Measurements from ENCODE around the gene GHRH.

GHRH gene

DNA sequence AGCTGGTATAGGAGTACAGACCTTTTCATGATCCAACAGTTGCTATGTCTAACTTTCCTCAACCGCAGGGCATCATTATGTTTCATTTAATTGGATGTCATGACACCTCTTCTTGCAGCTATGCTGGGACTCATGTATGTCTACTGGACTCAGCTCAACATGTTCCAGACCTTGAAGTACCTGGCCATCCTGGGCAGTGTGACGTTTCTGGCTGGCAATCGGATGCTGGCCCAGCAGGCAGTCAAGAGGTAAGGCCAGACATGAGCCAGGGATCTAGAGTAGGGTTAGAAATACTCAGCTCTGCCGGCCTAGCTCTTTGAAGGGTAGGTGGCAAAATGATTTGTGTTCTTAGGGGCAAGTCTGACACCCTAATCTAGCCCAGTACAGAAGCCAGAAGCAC is 25.2 kb downstream of the GHRH start:
- DNase-seq (ENCODE audit: low read depth), result no peak

DNA sequence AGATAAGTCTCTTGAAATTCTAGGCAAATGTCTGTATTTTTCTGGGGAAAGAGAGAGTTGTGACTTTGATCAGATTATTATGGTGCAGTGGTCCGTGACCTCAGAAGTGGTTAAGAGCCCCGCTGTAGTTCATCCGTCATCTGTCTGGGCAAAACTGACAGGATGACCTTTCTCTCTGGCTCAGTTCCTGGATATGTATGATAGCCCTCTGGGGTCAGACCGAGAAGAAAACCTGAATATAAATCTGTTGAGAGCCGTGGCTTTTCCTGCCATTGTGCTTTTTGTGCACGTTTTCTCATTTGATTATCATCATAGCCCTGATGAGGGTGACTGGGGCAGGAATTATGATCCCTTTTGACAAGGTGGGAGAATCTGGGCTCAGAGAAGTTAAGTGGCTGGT is 26.5 kb downstream of the GHRH start:
- DNase-seq (ENCODE audit: low read depth), result no peak

DNA sequence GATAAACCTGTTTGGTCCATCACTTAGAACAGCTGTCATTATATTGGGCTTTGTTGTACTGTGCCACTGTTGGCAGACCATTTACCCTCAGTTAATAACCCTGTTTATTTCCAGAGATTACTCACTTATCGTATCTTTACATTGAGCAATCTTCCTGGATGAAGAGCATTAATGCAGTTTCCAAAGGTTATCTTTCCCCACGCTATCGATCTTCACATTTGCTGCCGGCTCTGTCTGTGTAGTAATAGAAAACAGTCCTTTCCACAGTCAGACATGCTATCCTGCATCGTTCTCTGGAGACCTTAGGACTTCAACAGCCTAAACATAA is 27.4 kb downstream of the GHRH start:
- DNase-seq (ENCODE audit: low read depth), result no peak

DNA sequence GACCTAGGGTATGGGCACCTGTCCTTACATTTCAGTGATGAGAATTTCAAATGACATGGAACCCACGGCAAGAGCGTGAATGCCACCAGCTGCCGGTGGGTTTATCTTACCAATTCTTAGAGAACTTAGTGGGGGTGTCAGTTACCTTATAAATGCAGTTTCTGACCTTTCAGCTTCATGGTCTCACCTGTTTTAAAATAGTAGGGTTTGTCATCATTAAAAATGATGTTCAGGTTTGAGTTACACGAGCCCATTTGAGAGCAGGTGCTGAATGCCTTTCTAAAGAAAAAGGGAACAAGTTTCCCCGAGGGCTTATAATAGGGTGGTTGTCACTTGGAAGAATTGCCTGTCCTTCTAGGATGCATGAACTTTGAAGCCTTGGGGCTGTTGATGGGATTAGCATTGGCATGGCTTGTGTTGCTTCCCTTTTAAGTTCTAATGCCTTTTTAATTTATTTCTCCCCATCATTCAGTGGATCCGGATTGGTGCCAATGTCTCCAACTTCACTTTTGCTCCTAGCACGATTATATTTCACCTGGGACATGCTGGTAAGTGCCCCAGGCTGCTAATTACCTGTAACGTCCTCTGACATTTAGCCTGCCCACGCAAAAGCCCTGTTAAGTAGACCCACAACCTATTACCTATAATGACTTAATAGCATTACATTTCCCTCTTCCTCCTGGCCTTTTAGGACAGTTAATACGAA is 27.9 kb downstream of the GHRH start:
- no peak for DNase-seq (ENCODE audit: low read depth)

DNA sequence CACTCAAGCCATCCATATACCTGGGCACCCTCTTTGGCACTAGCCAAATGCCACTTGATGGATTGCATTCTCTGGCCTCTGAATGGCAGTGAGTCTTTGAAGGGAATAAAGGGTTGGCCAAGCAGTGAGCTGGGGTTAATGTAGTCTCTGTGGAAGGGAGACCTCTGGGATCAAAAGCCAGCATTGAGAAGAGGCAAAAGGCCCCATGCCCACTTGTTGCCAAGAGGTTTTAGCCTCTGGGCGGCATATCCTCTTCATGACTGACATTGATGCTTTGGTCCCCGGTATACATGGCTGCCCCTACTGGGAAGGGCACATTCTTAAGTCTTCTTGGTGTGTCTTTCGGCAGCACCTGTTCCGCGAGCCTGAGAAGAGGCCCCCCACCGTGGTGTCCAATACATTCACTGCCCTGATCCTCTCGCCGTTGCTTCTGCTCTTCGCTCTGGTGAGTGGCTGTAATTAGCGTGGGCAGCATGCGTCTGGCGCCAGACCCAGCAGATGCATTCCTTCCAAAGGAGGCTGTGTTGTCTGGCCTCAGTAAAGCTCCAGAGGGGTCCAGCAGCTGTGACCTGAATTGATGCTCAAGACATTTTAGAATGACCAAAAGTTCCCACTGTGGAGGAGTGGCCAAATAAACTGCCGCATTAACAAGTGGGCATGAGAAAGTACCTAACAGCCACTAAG is 29.5 kb downstream of the GHRH start:
- no peak for DNase-seq (ENCODE audit: low read depth)

DNA sequence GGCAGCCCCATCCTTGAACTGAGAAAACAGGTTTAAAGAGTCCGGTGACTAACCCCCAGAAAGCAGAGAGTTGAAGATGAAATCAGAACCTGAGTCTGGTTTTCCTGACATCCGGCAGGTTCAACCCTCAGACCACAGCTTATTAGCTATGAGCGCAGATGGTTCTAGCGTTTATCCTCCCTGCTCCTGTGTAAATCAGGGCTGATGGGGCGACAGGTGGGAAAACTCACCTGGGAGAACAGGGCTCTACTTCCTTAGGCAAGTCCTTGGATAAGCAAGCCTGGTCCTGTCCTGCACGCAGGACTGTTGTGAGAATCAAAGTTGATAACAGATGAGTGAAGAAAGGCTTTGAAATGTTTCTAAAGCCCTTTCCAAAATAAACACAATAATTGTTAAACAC is 31.4 kb downstream of the GHRH start:
- DNase-seq (ENCODE audit: low read depth), result no peak

DNA sequence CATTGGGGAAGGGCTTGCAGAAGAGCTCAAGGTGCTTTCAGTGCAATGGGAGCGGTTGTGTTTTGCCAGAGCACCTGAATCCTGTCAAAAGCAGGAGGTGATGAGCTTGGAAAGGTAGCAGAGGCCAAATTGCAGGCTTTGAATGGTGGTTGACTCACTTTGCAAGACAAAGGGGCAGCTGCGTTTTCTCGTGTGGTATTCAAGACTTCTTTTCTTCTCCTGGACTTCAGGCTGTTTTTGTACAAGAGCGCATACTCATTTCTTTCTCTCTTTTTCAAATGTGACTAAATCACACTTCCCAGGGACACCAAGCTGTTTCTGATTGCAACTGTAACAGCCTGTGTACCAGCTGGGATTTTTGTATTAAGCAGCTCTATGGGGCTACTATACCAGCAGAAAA is 32.3 kb downstream of the GHRH start:
- no peak for DNase-seq (ENCODE audit: low read depth)

DNA sequence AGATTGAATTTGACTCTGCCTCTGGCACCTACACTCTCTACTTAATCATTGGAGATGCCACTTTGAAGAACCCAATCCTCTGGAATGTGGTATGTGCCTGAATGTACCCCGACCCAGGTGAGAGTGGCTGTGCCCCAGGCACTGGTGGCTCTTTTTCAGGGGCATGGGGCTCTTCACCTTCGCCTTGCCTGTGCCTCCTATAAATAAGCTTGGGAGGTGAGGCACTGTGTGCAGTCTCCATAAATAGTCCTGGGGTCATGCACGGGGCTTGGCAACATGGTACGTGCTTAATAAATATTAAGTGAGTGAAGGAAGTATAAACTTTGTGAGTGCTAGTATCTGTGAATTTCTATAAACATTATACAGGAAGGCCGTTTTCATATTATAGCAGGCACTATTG is 33.0 kb downstream of the GHRH start:
- DNase-seq (ENCODE audit: low read depth), result no peak

DNA sequence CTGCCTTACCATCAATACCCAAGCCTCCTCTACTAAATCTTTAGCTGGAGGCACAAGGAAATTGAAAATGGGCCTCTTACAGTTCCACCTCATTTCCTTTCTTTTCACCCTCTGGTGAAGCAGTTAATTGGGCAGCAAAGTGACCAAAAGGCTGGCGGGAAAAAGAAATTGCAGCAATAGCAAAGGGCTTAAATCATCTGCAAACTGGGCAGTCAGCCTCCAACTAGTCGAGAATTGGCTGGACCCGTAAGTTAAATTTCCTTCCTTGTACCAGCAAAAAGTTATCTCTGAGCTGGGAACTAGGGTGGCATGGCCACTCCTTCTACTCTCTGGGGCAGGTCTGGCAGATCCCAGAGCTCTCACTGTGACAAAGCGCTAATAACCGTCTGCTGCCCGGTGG is 33.5 kb downstream of the GHRH start:
- no peak for DNase-seq (ENCODE audit: low read depth)

DNA sequence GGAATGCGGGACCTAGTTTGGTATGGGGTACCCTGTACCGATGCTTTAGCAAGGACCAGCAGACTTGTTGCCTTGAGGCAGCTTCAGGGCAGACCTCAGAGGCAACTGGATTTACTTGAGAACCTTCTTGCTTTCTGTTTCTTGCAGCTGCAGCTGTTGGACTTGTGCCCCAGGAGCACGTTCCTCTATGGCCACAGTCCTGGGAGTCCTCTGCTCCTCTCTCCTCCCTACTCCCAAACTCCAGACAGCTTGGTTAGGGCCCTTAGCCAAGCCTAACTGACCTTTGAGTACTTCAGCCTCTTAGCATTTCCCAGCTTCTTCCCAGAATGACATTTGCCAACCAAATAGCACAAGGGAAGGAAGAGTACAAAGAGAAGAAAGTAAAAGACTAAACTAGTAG is 34.7 kb downstream of the GHRH start:
- no peak for DNase-seq (ENCODE audit: low read depth)

DNA sequence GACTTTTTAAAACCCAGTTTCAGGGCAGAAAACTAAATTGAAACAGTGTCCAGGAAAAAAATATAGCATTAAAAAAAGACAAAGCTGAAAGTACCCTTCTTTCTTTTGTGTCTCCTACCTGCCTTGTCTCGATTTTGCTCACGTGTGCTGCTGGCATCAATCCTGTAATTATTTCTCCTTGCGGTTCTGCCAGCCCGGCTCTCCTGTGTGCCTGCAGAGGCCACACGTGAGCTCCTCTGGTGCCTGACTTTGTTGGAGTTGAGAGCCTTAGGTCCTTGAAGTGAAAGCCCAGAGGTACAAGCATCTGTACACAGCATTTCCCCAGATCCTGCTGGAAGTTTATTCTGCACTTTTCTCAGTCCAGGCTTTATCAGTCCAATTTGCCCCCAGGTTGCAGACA is 36.5 kb downstream of the GHRH start:
- no peak for DNase-seq (ENCODE audit: low read depth)

DNA sequence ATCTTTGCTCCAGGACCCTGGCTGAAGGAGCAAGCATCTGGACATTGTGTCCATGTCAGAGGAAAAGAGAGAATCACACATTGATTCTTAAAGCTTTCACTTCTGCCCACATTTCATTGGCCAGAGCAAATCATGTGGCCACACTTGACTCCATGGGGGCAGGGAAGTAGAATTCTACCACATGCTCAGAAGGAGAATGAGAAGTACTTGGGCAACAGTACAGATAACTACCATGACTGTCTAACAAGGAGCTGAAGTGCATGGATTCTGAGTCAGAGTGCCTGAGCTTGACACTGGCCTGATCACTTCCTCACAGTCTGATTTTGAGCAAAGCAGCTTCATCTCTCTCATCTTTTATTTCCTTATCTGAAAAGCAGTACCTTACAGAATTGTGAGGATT is 38.6 kb downstream of the GHRH start:
- DNase-seq (ENCODE audit: low read depth), result no peak

DNA sequence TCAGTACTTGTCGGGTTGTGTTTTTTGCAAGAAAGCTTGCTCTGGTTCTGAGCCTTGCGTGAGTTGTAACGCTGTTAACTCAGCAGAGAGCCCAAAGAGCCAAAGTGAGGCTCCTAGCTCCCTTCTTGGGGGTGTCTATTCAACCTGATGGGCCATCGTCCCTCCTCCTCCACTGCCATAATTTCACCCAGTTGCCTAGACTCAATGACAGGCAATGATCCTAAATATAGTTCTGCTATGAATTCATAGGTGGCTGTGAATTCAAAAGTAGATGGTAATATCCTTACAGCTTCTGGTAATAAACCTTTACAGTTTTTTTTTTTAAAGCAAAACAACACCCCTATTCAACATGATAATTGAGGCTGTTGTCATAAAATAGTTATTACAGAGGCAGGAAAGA is 39.5 kb downstream of the GHRH start:
- no peak for DNase-seq (ENCODE audit: low read depth)

DNA sequence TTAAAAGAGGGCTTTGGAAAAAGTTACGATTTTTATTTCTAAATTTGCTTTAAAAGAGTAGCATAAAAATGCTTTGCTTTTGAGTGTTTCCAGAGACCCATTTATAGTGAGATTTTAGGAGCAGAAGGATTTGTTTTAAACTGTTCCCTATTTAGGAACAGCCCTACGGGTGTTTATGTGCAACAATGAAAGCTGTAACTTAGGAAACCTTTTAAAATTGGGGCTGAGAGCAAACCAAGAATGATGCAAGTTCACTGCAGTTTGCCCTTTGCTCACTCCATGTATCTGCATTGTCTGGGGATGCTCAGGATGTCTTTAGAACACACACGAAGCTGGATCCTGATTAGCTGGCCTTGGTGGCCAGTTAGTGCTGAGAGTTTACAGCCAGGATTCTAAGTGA is 40.9 kb downstream of the GHRH start:
- no peak for DNase-seq (ENCODE audit: low read depth)

DNA sequence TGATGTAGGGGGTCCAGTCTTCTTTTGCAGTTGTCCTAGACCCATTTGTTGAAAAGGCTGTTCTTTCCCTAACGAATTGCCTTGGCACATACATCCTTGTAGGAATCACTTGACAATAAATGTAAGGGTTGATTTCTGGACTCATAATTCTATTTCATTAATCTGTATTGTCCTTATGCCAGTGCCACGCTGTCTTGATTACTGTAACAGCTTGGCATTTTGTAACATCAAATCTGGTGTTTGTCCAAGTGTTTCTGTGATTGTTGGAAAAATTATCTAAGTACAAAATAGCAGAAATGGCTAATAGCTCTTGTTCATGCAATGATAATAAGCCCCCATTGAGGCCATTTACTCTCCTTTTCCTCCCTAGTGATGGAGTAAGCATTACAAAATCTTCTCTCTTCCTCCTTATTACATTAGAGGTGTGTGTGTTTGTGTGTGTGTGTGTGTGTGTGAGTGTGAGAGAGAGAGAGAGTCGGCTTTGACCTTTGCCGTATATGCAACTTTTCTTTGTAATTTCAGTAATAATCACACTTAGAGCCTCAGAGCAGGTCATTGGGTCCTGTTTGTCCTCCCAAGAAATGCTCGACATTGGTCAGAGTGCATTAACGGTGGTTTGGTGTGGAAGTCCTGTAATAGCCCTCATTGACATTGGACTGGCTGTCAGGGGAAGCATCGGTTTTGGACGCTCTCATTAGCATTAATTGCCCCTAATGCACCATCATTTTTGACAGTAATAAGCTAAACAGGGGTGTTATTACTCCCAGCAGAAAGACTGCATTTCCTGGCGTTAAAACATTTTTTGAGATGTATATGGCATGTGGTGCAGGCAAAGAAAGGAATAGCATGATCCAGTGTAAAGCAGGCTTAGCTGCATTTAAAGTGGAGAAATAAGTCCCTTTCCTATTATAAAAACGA is 41.6 kb downstream of the GHRH start:
- no peak for DNase-seq (ENCODE audit: low read depth)

DNA sequence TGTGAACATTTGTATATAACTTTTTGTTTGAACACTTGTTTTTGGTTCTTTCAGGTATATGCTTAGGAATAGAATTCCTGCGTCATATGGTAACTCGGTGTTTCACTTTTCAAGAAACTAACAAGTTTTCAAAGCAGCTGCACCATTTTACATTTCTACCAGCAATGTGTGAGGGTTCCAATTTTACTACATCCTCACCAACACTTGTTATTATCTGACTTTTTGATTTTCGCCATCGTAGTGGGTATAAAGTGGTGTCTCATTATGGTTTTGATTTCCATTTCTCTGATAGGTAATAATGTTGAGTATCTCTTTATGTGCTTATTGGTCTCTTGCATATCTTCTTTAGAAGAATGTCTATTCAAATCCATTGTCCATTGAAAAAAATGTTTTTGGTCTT is 42.6 kb downstream of the GHRH start:
- no peak for DNase-seq (ENCODE audit: low read depth)

DNA sequence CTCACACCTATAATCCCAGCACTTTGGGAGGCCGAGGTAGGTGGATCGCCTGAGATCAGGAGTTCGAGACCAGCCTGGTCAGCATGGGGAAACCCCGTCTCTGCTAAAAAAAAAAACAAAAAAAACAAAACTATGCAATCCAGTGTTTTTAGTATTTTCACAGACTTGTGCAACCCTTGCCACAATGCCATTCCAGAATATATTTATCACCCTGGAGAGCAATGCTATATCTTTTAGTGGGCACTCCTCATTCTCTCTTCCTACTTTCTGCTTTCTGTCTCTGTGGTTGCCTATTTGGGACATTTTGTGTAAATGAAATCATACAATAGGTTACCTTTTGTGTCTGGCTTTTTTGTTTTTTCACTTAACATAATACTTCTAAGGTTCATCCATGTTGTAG is 43.2 kb downstream of the GHRH start:
- no peak for DNase-seq (ENCODE audit: low read depth)

DNA sequence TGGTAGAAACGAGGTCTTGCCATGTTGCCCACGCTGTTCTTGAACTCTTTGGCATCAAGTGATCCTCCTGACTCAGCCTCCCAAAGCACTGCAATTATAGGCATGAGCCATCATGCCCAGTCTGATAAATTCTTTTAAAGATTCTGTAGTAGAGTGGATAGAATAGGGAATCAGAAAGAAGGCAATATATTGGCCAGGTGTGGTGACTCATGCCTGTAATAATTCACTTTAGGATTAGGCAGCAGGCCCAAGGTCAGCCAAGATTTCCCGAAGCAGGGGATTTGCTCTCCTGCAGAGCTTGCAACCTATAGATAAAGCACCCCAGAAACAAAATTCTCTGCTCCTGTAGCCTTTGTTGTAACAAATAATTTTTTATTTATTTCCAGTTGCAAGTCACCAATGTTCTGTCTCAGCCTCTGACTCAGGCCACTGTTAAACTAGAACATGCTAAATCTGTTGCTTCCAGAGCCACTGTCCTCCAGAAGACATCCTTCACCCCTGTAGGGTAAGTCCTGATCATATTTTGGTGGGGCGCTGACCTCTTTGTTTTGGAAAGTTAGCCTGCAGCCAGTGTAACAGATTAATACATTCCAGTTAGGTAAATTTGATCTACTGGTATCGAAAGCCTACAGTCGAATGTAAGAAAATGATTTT is 51.8 kb downstream of the GHRH start:
- no peak for DNase-seq (ENCODE audit: low read depth)

DNA sequence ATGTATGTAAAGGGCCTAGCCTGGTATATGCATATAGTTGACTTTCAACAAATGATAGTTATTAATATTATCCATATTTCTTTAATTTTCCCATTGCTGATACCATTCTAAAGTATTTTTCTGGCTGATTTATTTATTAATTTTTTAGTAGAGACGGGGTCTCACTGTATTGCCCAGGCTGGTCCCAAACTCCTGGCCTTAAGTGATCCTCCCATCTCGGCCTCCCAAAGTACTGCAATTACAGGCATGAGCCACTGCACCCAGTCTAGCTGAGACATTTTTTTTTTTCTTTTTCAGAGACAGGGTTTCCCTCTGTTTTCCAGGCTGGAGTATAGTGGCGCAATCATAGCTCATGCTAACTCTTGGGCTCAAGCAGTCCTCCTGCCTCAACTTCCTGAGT is 52.4 kb downstream of the GHRH start:
- no peak for DNase-seq (ENCODE audit: low read depth)

DNA sequence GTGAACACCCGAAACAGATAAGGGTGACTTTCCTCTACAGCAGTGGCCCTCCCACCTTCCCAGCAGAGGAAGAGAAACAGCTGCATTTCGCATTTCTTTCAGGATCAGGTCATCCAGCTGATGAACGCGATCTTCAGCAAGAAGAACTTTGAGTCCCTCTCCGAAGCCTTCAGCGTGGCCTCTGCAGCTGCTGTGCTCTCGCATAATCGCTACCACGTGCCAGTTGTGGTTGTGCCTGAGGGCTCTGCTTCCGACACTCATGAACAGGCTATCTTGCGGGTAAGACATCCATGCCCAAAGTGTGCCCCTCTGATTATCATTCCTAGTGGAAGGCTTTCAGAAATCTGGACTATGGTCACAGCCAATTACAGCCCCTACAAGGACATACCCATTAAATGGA is 54.4 kb downstream of the GHRH start:
- no peak for DNase-seq (ENCODE audit: low read depth)

DNA sequence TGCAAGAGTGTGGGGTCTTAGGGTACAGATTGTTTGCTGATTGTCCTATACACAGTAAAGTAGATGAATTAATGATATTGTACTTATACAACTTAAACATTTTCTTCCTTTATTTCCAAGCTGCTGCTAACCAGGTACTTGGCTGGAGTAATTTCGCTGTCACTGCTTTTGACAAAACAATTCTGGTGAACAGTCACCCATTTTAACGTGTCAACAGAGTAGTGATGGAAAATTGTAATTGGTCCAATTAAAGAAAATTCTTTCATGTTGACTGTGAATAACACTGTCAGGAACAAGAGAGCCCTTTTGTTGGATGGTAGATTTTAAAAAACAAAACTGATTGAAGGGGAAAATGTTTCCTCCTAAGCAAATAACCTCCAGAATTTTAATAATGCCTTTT is 55.8 kb downstream of the GHRH start:
- no peak for DNase-seq (ENCODE audit: low read depth)

DNA sequence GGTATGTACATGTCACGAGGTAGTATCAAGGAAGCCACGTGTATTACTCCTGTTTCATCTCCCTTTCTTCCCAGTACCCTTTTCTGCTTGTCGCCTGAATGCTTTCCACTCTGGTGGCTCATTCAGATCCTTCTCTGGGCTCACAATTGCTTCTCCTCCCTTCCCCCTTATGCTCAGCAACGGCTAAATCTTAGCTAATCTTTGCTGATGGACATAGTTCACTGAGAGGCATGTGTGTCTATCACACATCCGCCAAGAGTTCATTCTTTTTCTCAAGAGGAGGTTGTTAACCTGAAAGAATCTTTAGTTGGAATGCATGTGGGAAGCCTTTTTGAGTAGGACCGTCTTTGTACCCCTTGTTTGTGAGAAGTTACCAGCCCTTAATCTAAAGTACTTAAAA is 56.5 kb downstream of the GHRH start:
- DNase-seq (ENCODE audit: low read depth), result no peak

DNA sequence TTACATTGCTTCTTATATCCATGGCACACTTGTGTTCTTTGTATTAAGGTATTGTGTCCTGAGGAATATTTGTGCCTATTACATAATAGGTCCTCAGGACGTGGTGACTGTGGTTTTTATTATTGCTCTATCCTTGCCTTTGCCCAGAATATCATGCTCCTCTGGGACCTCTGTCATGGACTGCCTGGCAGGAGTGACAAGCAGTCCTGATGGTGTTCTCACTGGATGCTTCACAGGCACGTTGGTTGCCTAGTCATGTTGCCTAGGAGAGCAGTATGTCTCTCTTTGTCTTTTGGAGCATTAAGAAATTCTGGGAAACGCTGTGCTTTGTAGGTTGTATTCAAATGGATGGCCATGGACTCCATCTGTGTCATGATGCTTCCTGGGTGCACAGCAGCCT is 57.6 kb downstream of the GHRH start:
- no peak for DNase-seq (ENCODE audit: low read depth)
